Parathyroid adenoma (tissue), 2 donors: ENCODE results near the gene PNKD.

Experiments
- H2AFZ ChIP-seq: fragments of 300-600 bp; sonication (generic); one replicate; pipeline ENCODE4 v1.7.0; 2017; ENCODE audit warnings: antibody characterized with exemption, mild to moderate bottlenecking
- H3K27ac ChIP-seq: fragments of 300-600 bp; sonication (generic); one replicate; pipeline ENCODE4 v1.7.0; 2017
- H3K27me3 ChIP-seq: fragments of 300-600 bp; sonication (generic); one replicate; pipeline ENCODE4 v1.7.0; 2017; ENCODE audit warnings: low read length; ENCODE audit not compliant: control insufficient read depth, insufficient read depth
- H3K36me3 ChIP-seq: fragments of 300-600 bp; sonication (generic); one replicate; pipeline ENCODE4 v1.7.0; 2017; ENCODE audit warnings: low read length; ENCODE audit not compliant: control insufficient read depth, insufficient read depth
- H3K4me1 ChIP-seq: fragments of 300-600 bp; sonication (generic); one replicate; pipeline ENCODE4 v1.7.0; 2017; ENCODE audit warnings: control low read depth
- H3K4me2 ChIP-seq: fragments of 300-600 bp; sonication (generic); one replicate; pipeline ENCODE4 v1.7.0; 2017; ENCODE audit warnings: low read length
- H3K4me3 ChIP-seq: fragments of 300-600 bp; sonication (generic); one replicate; pipeline ENCODE4 v1.7.0; 2017; ENCODE audit warnings: low read depth, low read length
- H3K79me2 ChIP-seq: fragments of 300-600 bp; sonication (generic); one replicate; pipeline ENCODE4 v1.7.0; 2017; ENCODE audit warnings: control low read depth
- H3K9ac ChIP-seq: fragments of 300-600 bp; sonication (generic); one replicate; pipeline ENCODE4 v1.7.0; 2017; ENCODE audit warnings: mild to moderate bottlenecking
- H3K9me3 ChIP-seq: fragments of 300-600 bp; sonication (generic); one replicate; pipeline ENCODE4 v1.7.0; 2017; ENCODE audit warnings: low read length; ENCODE audit not compliant: control insufficient read depth
- TF ChIP-seq, protein P1 (sequence below): fragments of 300-600 bp; sonication (generic); IDR thresholded peaks from one replicate; pipeline ENCODE4 v1.7.0; 2017; ENCODE audit warnings: antibody characterized with exemption, mild to moderate bottlenecking
- donor health status: primary hyperparathyroidism.

The PNKD gene

DNA sequence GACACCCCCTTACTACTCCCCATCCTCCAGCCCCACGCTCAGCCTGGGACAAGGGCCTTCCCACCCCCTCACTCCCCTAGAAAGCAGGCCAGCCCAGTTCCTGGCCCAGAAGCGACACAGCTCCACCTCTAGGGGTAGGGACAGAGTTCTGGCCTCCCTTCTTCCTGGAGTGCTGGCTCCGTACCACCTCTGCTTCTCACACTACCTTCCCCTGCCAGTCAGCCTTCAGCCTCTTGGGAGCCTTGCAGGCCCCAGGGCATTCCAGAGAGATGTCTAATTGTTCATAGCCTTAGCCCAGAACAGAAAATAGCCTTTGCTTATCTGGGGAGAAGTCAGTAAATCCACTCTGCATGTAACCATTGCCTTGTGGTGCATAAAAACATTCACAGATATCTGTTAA lies 73.3 kb downstream of the PNKD start:
- Histone ChIP-seq H3K4me3 (no peak overlapping the region), H3K79me2 (no peaks in the 10 kb centered on the region)

DNA sequence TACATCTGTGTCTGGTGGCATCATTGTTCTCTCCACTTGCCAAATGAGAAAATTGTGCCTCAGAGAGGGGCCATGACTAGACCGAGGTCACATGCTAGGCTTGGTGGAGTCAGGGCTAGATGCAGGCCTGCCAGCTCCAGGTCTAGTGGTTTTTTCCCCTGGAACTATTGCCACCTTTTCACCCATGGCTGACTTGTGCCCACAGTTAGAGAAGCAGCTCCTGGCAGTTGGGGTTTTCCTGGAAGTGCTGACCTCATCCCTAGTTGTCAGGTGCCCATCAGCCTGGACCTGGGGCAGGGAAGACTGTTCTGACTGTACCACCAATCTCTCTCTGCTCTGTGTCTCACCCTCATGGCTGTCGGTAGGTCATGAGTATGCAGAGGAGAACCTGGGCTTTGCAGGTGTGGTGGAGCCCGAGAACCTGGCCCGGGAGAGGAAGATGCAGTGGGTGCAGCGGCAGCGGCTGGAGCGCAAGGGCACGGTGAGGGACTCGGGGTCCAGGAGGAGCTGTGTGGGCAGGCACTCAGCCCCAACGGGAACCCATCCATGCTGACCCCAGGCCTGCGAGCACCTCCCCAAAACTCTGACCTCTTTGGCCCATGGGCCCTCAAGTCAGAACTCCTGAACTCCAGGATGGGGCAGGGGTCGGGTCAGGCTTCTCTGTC lies 73.9 kb downstream of the PNKD start:
- H3K4me1 ChIP-seq, result no peaks in the 10 kb centered on the region
- H3K36me3 ChIP-seq, result no peaks in the 10 kb centered on the region
- H3K27me3 ChIP-seq, result no peaks in the 10 kb centered on the region
- H3K27ac ChIP-seq, result no peak overlapping the region
- no peak overlapping the region for H3K4me2 ChIP-seq
- no peaks in the 10 kb centered on the region for H3K79me2 ChIP-seq
- H3K9me3 ChIP-seq, result no peaks in the 10 kb centered on the region
- no peak overlapping the region for H3K4me3 ChIP-seq
- H3K9ac ChIP-seq, result no peak overlapping the region
- H2AFZ ChIP-seq, result no peak overlapping the region
- TF ChIP-seq, protein P1, sequence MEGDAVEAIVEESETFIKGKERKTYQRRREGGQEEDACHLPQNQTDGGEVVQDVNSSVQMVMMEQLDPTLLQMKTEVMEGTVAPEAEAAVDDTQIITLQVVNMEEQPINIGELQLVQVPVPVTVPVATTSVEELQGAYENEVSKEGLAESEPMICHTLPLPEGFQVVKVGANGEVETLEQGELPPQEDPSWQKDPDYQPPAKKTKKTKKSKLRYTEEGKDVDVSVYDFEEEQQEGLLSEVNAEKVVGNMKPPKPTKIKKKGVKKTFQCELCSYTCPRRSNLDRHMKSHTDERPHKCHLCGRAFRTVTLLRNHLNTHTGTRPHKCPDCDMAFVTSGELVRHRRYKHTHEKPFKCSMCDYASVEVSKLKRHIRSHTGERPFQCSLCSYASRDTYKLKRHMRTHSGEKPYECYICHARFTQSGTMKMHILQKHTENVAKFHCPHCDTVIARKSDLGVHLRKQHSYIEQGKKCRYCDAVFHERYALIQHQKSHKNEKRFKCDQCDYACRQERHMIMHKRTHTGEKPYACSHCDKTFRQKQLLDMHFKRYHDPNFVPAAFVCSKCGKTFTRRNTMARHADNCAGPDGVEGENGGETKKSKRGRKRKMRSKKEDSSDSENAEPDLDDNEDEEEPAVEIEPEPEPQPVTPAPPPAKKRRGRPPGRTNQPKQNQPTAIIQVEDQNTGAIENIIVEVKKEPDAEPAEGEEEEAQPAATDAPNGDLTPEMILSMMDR, result no peak

More for the DNA sequence above, 73.3 kb downstream of the PNKD start:
- Histone ChIP-seq H3K27ac (no peak overlapping the region), H3K4me2 (no peak overlapping the region), H3K4me1 (no peaks in the 10 kb centered on the region), H2AFZ (no peak overlapping the region), H3K27me3 (no peaks in the 10 kb centered on the region), H3K9ac (no peak overlapping the region), H3K9me3 (no peaks in the 10 kb centered on the region), H3K36me3 (no peaks in the 10 kb centered on the region)
- TF ChIP-seq, protein P1, result no peak

DNA sequence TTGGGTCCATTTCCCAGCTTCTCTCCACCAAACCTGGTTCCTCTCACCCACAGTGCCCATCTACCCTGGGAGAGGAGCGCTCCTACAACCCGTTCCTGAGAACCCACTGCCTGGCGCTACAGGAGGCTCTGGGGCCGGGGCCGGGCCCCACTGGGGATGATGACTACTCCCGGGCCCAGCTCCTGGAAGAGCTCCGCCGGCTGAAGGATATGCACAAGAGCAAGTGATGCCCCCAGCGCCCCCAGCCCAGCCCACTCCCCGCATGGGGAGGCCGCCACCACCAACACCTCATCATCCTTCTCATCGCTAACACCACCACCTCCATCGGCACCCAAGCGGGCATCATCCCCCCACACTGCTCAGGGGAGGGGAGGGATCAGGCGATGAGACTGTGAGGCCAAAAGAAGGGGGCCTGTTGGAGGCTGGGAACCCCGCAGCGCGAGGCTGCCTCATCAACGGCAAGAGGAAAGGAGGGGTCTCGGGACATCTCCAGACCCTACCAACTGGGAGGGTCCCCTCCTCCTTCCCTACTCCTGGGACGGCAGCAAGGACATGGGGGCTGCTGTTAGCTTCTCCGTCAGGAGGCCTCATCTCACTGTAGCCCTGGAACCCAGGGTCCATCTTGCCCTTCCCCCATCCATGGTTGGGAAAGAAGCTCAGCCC lies 74.6 kb downstream of the PNKD start:
- TF ChIP-seq, protein P1, result no peak
- no peaks in the 10 kb centered on the region for H3K4me1 ChIP-seq
- H3K4me3 ChIP-seq, result no peak overlapping the region
- H3K4me2 ChIP-seq, result no peak overlapping the region
- no peaks in the 10 kb centered on the region for H3K27me3 ChIP-seq
- no peaks in the 10 kb centered on the region for H3K79me2 ChIP-seq
- no peak overlapping the region for H3K9ac ChIP-seq
- H3K36me3 ChIP-seq, result no peaks in the 10 kb centered on the region
- no peak overlapping the region for H2AFZ ChIP-seq
- H3K27ac ChIP-seq, result no peak overlapping the region
- H3K9me3 ChIP-seq, result no peaks in the 10 kb centered on the region

DNA sequence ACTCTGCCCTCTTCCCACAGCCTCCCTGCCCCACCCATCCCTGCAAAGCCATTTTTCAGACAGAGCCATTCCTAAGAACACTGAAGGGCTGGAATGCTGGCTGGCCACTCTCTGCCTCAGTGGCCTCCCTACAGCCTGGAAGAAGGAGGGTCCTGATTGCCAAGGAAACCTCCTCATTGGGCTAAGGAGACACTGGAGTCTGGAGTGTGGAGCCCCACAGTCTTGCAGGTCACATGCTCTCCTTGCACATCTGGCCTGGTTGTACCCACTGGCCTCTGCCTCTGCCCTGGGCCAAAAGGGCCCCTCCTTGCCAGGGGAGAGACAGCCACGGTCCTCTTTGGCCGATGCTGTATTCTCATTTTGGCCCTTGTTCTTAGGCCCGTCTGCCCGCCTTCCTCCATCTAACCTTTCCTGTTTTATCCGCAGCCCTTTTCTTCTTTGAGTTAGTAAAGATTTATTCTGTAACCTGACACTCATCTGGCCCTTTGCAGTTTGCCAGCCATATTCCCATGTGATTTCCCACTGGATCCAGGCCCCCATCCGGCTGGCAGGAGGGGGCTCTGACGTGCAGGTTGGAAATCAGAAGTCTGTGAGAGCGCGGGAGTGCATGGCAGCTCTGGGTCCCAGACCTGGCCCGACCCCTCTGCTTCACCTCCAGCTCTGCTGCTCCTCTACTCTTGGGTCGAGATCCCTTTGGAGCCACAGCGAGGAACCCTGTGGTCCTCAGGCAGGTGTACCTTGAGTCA lies 75.3 kb downstream of the PNKD start:
- no peak overlapping the region for H3K27ac ChIP-seq
- H3K9ac ChIP-seq, result no peak overlapping the region
- no peaks in the 10 kb centered on the region for H3K27me3 ChIP-seq
- no peak overlapping the region for H3K4me3 ChIP-seq
- no peaks in the 10 kb centered on the region for H3K36me3 ChIP-seq
- H2AFZ ChIP-seq, result no peak overlapping the region
- no peaks in the 10 kb centered on the region for H3K4me1 ChIP-seq
- TF ChIP-seq, protein P1, result no peak
- no peaks in the 10 kb centered on the region for H3K9me3 ChIP-seq
- H3K4me2 ChIP-seq, result no peak overlapping the region
- H3K79me2 ChIP-seq, result no peaks in the 10 kb centered on the region
